IMR-90 (cell line): Measurements from ENCODE around the gene ZFAND4. TPM values are rescaled to one million over a fixed set of nuclear protein-coding genes. Genes with fewer than 3 reads are reported as not detected.

Source experiments
- ATAC-seq: fragments of 200-7000 bp; cut with Tn5 transposase; 2 replicates; pipeline ENCODE4 v1.9.1; 2020; ENCODE audit warnings: low read depth, mild to moderate bottlenecking, moderate library complexity
- BruUV-seq: library from RNA; stranded (reverse); fragments of 400-500 nt; replicated peaks from 2 replicates; lab custom pipeline; 2021; lab: Mats Ljungman, UMichigan
- CTCF ChIA-PET: fragments of 300-600 bp; formaldehyde crosslinking; extraction: SDS; loops from one replicate; lab custom pipeline; 2021; ENCODE audit warnings: antibody characterized with exemption; lab: Yijun Ruan, JAX
- POLR2A ChIA-PET: fragments of 300-600 bp; sonication (Branson Sonifier 250); formaldehyde crosslinking; loops from one replicate; lab custom pipeline; 2022; ENCODE audit warnings: antibody characterized with exemption; ENCODE audit not compliant: unreplicated experiment; lab: Charles Lee
- DNase-seq: peaks from one replicate; pipeline ENCODE4 v3.0.0; 2013
- H2AFZ ChIP-seq: replicated peaks from 2 replicates; pipeline ENCODE3; 2013; ENCODE audit warnings: low read length, mild to moderate bottlenecking; ENCODE audit not compliant: poor library complexity
- H2AK5ac ChIP-seq: 2 replicates; pipeline ENCODE4 v1.6.1; 2013; ENCODE audit warnings: low read depth, low read length, inconsistent platforms
- H2AK9ac ChIP-seq: replicated peaks from 2 replicates; pipeline ENCODE3; 2013; ENCODE audit warnings: mild to moderate bottlenecking, low read depth, low read length, moderate library complexity; ENCODE audit not compliant: poor library complexity
- H2BK120ac ChIP-seq: 2 replicates; pipeline ENCODE4 v1.6.1; 2013; ENCODE audit warnings: low read depth, low read length, inconsistent platforms
- H2BK15ac ChIP-seq: 3 replicates; pipeline ENCODE4 v1.6.1; 2013; ENCODE audit warnings: low read depth, low read length, inconsistent platforms
- H2BK20ac ChIP-seq: 2 replicates; pipeline ENCODE4 v1.6.1; 2013; ENCODE audit warnings: low read depth, mild to moderate bottlenecking, inconsistent platforms, low read length, moderate library complexity
- H2BK5ac ChIP-seq: 2 replicates; pipeline ENCODE4 v1.6.1; 2013; ENCODE audit warnings: mild to moderate bottlenecking, low read depth, low read length, inconsistent platforms; ENCODE audit not compliant: poor library complexity, severe bottlenecking
- H3K14ac ChIP-seq: replicated peaks from 2 replicates; pipeline ENCODE4 v1.6.1; 2013; ENCODE audit warnings: low read depth, low read length, inconsistent platforms
- H3K18ac ChIP-seq: 2 replicates; pipeline ENCODE4 v1.6.1; 2013; ENCODE audit warnings: low read depth, low read length, control low read depth
- H3K23ac ChIP-seq: 2 replicates; pipeline ENCODE4 v1.6.1; 2013; ENCODE audit warnings: low read depth, low read length, inconsistent platforms
- H3K27ac ChIP-seq: 2 replicates; pipeline ENCODE4 v1.5.1; 2013; ENCODE audit warnings: mild to moderate bottlenecking, control low read depth, low read length; ENCODE audit not compliant: insufficient read depth
- H3K27me3 ChIP-seq: 2 replicates; pipeline ENCODE4 v1.6.1; 2013; ENCODE audit warnings: low read length; ENCODE audit not compliant: control insufficient read depth, insufficient read depth
- H3K36me3 ChIP-seq: 2 replicates; pipeline ENCODE4 v1.6.1; 2013; ENCODE audit warnings: low read length, mixed read lengths; ENCODE audit not compliant: control insufficient read depth, insufficient read depth
- H3K4ac ChIP-seq: 2 replicates; pipeline ENCODE4 v1.6.1; 2013; ENCODE audit warnings: low read depth, low read length, inconsistent platforms
- H3K4me1 ChIP-seq: 2 replicates; pipeline ENCODE4 v1.6.1; 2013; ENCODE audit warnings: low read length, mixed read lengths; ENCODE audit not compliant: control insufficient read depth, insufficient read depth
- H3K4me2 ChIP-seq: 2 replicates; pipeline ENCODE4 v1.6.1; 2013; ENCODE audit warnings: low read depth, mild to moderate bottlenecking, control low read depth, low read length, moderate library complexity
- H3K4me3 ChIP-seq: 2 replicates; pipeline ENCODE4 v1.5.1; 2013; ENCODE audit warnings: low read depth, mild to moderate bottlenecking, control low read depth, low read length, moderate library complexity; ENCODE audit not compliant: insufficient read depth
- H3K56ac ChIP-seq: 2 replicates; pipeline ENCODE4 v1.6.1; 2013; ENCODE audit warnings: low read length, inconsistent platforms; ENCODE audit not compliant: insufficient read depth; ENCODE audit errors: extremely low read depth
- H3K79me1 ChIP-seq, 2 experiments: 2 replicates each; pipeline ENCODE4 v1.6.1; 2013; ENCODE audit warnings: low read length in 2 of 2, inconsistent platforms in 1 of 2, low read depth in 1 of 2
- H3K9ac ChIP-seq: 2 replicates; pipeline ENCODE4 v1.6.1; 2013; ENCODE audit warnings: low read depth, low read length, control low read depth
- H3K9me1 ChIP-seq: 2 replicates; pipeline ENCODE4 v1.6.1; 2013; ENCODE audit warnings: low read length, inconsistent platforms; ENCODE audit not compliant: insufficient read depth
- H3K9me3 ChIP-seq: 2 replicates; pipeline ENCODE4 v1.6.1; 2013; ENCODE audit warnings: low read length; ENCODE audit not compliant: control insufficient read depth, insufficient read depth
- H4K20me1 ChIP-seq: 2 replicates; pipeline ENCODE4 v1.6.1; 2013; ENCODE audit warnings: low read length, inconsistent platforms; ENCODE audit not compliant: insufficient read depth
- H4K5ac ChIP-seq: 2 replicates; pipeline ENCODE4 v1.6.1; 2013; ENCODE audit warnings: mild to moderate bottlenecking, low read depth, low read length, control low read depth
- H4K8ac ChIP-seq, 2 experiments: 2 replicates each; pipeline ENCODE4 v1.6.1; 2013; ENCODE audit warnings: low read depth in 2 of 2, low read length in 2 of 2, control low read depth in 1 of 2, inconsistent platforms in 1 of 2
- H4K91ac ChIP-seq: 2 replicates; pipeline ENCODE4 v1.6.1; 2013; ENCODE audit warnings: low read depth, low read length, inconsistent platforms; ENCODE audit not compliant: insufficient read depth
- MXI1 ChIP-seq: IDR thresholded peaks from 2 replicates; pipeline ENCODE4 v1.6.1; 2012; ENCODE audit warnings: low read depth, mild to moderate bottlenecking, low read length, moderate library complexity, borderline replicate concordance
- RAD21 ChIP-seq: IDR thresholded peaks from 2 replicates; pipeline ENCODE4 v1.6.1; 2012; ENCODE audit warnings: low read length, improper control_type of control experiment
- RCOR1 ChIP-seq: IDR thresholded peaks from 2 replicates; pipeline ENCODE4 v1.6.1; 2012; ENCODE audit warnings: mild to moderate bottlenecking, low read length, improper control_type of control experiment; ENCODE audit not compliant: insufficient replicate concordance
- SMC3 ChIP-seq: fragments of 150-350 bp; IDR thresholded peaks from 2 replicates; pipeline ENCODE4 v1.6.1; 2016; ENCODE audit warnings: low read depth, mild to moderate bottlenecking, antibody characterized with exemption, low read length, moderate library complexity
- WGBS, 2 experiments: methylation state at CpG; one replicate each; pipeline versions ENCODE4 v1.1.5 to v1.1.7; 2013; ENCODE audit warnings: missing lambda C conversion rate in 2 of 2; ENCODE audit not compliant: insufficient read length in 1 of 2; ENCODE audit errors: extremely low coverage in 2 of 2; 5-methylcytosine and 5-hydroxymethylcytosine counted together
- dilution Hi-C: fragments of 300-500 bp; cut with HindIII; formaldehyde crosslinking; loops from one replicate; pipeline ENCODE4 v1.14.3; 2018; ENCODE audit warnings: low sequenced_read_pairs; ENCODE audit not compliant: unreplicated experiment
- in situ Hi-C: fragments of 300-500 bp; cut with MboI; formaldehyde crosslinking; loops from 3 replicates; pipeline ENCODE4 v1.14.3; 2019; ENCODE audit warnings: low sequenced_read_pairs, inconsistent platforms, mixed read lengths
- intact Hi-C: fragments of 100-400 bp; cut with micrococcal nuclease; formaldehyde crosslinking; loops from 2 replicates; pipeline ENCODE4 v1.10.0; 2022
- polyA plus RNA-seq, 3 experiments: library from polyadenylated mRNA; depleted of rRNA; stranded (reverse); fragments of >200 nt; gene quantifications; 2 replicates each; pipeline ENCODE4 v1.2.3, GENCODE V29; 2012; ENCODE audit warnings: low replicate concordance in 1 of 3
- total RNA-seq: library from RNA; depleted of rRNA; stranded (reverse); fragments of >200 nt; gene quantifications from 2 replicates; pipeline ENCODE4 v1.2.3, GENCODE V29; 2012
- TF ChIP-seq, protein P1 (sequence below): conservative IDR thresholded peaks from 2 replicates; pipeline ENCODE4 v1.5.1; 2012; ENCODE audit warnings: mild to moderate bottlenecking, low read depth, low read length, improper control_type of control experiment
- TF ChIP-seq, protein P2 (sequence below): fragments of 150-350 bp; IDR thresholded peaks from 2 replicates; pipeline ENCODE4 v1.6.1; 2017; ENCODE audit warnings: mild to moderate bottlenecking, antibody characterized with exemption, low read length, low read depth

ZFAND4 gene
- total and polyA plus RNA-seq, 2 of the 4 experiments (the other 2 are of a cell fraction): 2.0 to 3.4 TPM

DNA sequence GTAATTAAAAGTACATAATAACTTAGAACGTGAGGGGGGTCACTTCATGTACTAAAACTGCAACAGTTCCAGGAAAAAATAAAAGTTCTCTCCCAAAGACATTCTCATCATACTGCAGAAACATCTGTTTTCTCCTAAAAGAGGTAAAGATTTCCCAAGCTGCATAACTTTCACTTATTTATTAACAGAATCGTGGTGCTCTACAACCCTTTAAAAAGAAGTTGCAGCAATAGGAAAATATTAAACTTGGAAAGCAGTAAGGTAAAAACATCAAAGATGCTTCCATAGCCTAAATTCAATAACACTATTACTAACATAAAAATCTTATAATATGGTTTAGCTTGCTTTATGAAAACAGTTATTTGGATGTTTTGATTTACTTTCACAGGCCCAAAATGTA, 23.3 kb downstream of the ZFAND4 start:
- Histone ChIP-seq H3K23ac (no peak overlapping the region), H2BK20ac (no peak overlapping the region), H4K5ac (no peak overlapping the region), H3K9me1 (no peaks in the 10 kb centered on the region), H3K4me3 (no peak overlapping the region), H2AK9ac (no peak overlapping the region), H3K9ac (no peak overlapping the region), H4K8ac (no peak overlapping the region), H3K4me1 (no peaks in the 10 kb centered on the region), H3K14ac (no peak overlapping the region), H3K4me2 (no peak overlapping the region), H2AFZ (no peak overlapping the region), H2BK5ac (no peak overlapping the region), H3K79me1 (peaks cover 0 to 4% of the 10 kb centered on the region in 2 experiments; a peak in 1 of 4 replicates), H3K18ac (no peak overlapping the region), H2BK120ac (no peak overlapping the region), H2AK5ac (no peak overlapping the region), H3K27ac (no peak overlapping the region), H3K36me3 (no peaks in the 10 kb centered on the region), H2BK15ac (no peak overlapping the region), H3K4ac (no peak overlapping the region), H3K27me3 (no peaks in the 10 kb centered on the region), H3K9me3 (no peaks in the 10 kb centered on the region), H4K91ac (no peak overlapping the region), H3K56ac (no peak overlapping the region), H4K20me1 (no peaks in the 10 kb centered on the region)
- no CpG with 5 or more reads among the region's 2 CpGs for WGBS, 2 experiments
- CTCF ChIA-PET: interaction anchor here (0.7 kb wide), 2 partner anchors 184 to 379 kb away, joined by 3 read pairs; no protein-coding TSS in a partner anchor
- ATAC-seq: no peak
- TF ChIP-seq SMC3 (no peak), RCOR1 (no peak), MXI1 (no peak), RAD21 (no peak)
- TF ChIP-seq, protein P1, sequence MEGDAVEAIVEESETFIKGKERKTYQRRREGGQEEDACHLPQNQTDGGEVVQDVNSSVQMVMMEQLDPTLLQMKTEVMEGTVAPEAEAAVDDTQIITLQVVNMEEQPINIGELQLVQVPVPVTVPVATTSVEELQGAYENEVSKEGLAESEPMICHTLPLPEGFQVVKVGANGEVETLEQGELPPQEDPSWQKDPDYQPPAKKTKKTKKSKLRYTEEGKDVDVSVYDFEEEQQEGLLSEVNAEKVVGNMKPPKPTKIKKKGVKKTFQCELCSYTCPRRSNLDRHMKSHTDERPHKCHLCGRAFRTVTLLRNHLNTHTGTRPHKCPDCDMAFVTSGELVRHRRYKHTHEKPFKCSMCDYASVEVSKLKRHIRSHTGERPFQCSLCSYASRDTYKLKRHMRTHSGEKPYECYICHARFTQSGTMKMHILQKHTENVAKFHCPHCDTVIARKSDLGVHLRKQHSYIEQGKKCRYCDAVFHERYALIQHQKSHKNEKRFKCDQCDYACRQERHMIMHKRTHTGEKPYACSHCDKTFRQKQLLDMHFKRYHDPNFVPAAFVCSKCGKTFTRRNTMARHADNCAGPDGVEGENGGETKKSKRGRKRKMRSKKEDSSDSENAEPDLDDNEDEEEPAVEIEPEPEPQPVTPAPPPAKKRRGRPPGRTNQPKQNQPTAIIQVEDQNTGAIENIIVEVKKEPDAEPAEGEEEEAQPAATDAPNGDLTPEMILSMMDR: no peak
- TF ChIP-seq, protein P2, sequence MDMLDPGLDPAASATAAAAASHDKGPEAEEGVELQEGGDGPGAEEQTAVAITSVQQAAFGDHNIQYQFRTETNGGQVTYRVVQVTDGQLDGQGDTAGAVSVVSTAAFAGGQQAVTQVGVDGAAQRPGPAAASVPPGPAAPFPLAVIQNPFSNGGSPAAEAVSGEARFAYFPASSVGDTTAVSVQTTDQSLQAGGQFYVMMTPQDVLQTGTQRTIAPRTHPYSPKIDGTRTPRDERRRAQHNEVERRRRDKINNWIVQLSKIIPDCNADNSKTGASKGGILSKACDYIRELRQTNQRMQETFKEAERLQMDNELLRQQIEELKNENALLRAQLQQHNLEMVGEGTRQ: no peak
- no TSS peak for BruUV-seq
- in situ Hi-C loops: no loop called here
- DNase-seq: no peak
- dilution Hi-C loops: no loop called here
- intact Hi-C loops: no loop called here
- POLR2A ChIA-PET: no interaction called here
